Glomerular visceral epithelial cell (primary cell): ENCODE data around the gene CDH13.

ENCODE experiments used
- DNase-seq: peaks from one replicate; pipeline ENCODE4 v3.0.0-alpha.2; 2016; ENCODE audit errors: extremely low spot score

CDH13 gene

DNA sequence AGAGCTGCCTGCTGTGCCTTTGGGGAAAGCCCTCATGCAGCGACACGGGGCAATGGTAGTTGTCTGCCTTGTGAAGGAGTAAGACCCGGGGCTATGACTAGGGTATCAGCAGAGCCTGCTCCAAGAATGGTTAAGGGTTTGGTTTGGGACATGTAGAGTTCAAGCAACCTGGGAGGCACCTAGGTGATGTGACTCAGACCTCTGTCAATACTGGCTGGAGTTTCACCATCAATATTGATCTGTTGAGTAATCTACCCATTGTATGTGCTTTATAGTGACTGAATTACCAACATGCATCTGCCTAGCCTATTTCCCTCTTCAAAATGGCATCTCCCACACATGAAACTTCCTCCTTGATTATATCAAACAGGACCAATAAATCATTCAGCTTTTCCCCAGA is 782.6 kb downstream of the CDH13 start:
- no peak for DNase-seq

DNA sequence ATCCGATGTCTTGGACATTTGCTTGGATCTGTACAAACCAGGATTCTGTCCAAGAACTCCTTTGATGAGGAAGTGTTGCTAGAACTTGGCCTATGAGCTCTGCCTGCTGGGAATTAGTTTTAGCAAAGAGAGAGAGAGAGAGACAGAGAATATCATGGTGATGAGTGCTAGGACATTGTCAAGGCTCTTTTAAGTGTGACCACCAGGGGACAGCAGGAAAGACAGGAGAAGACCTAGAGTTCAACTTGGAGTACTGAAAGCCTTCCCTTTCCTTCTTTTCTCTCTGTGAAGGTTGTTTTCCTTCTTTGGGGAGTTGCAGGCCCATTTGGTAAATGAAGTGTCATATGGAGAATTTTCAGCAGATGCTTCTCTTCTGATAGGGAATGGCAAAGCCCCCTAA is 791.8 kb downstream of the CDH13 start:
- DNase-seq, result no peak

DNA sequence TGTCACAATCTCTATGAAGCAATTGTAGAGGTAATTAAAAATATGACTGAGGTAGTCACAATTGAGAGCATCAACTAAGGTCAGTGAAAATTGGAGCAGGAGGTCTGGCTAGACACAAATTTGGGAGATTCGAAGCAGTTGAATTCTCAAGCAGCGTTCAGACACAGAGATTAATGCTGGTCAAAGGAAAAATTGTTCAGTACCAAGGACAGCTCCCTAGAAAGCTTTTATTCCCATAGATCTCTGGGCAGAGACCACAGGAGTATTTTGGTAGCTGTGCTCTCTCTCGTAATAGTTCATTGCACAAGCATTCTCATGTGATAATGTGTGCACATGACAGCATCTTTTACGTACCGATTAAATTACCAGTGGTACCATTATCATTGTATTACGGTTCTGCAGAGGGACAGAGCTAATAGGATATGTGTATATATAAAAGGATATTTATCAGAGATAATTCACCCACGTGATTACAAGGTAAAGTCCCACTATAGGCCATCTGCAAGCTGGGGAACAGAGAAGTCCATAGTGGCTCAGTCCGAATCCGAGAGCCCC is 793.5 kb downstream of the CDH13 start:
- peak; percentile 25 for DNase-seq

DNA sequence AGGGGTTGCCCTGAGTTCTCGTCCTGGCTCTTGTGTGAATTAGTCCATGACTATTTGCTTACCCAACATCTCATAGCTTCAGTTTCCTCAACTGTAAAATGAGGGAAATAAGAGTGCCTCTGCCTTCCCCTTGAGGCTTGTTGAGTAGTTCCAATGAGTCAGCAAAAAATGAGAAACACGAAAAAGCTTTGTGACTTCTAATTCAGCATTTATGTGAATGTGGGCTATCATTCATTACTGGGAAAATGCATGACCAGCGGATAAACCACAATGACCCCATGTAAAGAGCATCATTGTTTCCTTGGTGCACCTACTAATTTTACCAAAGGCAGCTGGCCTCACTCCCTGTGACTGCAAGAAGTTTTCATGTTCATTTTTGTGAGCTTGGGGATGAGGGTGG is 806.4 kb downstream of the CDH13 start:
- peak; percentile 1 for DNase-seq

DNA sequence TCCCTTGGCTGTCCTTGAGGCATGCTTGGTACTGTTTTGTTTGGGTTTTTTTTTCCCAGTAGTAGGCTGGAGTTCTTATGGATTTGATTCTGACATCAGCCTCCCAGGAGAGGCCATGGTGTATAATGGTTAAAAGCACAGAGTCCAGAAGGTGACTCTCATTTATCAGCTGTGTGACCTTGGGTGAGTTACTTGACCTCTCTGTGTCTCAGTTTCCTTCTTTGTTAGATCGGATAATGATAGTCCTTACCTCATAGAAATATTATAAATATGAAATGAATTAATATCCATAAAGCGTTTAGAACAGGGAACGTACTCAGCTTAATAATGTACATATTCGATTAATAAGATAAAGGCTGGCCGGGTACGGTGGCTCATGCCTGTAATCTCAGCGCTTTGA is 810.3 kb downstream of the CDH13 start:
- DNase-seq, result no peak

DNA sequence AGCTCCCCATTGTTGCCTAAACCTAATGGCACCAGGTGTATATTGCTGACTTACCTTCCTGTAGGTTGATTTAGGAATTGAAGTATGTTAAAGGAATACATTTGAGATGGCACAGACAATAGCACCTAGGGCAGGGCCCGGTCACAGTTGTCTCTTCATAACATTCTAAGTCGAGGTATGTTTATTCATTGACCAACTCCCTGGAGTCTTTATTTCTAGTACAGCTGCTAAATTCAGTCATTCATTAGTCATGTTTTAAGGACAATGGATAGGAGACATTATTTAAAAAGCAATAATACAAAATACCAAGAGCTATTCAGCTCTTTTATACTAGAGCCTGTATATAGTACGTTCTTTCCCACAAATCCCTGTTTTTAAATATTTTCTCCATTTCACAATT is 811.6 kb downstream of the CDH13 start:
- DNase-seq, result no peak

DNA sequence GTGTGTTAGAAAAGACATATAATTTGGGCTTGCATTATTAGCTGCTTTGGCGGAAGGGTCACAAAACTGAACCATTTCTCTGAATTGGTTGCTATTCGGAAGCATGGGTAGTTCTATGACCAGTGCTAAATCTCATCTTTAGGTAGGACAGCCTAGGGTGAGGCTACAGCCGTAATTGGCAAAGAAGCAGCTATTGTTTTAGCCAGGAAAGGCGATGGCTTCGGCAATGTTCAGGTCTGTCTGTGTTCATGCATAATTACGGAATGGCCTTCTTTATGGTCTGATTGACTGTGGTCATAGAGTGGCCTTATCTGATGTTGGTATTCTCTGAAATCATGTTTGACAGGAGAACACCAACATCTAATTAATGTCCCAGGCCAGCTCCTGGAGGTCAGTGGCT is 812.6 kb downstream of the CDH13 start:
- no peak for DNase-seq

DNA sequence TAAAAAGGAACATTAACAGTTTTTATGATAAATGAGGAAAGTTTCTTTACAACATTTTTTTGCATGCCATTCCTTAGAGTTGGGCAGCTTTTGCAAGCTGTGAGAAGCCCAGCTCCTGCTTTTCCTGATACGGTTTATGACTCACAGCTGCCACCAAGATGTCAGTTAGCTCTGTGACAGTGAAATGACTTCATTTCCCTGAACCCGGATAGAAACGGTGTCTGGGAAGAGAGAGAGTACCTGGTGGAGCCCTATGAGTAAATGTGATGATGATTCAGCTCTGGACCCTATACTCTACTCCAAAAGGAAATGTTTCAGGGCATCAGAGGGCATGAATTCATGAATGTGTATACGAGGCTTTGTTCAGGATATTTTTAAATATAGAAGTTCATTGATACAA is 814.7 kb downstream of the CDH13 start:
- peak; percentile 22 for DNase-seq

DNA sequence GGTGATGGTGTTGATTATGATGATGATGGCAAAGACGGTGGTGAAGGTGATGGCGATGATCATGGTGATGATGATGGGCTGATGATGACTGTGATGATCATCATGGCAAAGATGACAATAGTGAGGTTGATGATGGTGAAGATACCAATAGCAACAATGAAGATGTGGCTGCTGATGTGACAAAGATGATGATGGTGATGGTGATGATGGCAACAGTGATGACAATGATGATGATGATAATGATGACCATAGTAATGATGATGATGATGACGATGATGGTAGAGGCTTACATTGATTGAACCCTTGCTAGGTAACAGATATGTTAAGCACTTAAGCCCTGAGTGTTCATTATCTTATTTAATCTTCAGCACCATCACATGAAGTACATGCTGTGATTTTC is 817.2 kb downstream of the CDH13 start:
- DNase-seq, result no peak

DNA sequence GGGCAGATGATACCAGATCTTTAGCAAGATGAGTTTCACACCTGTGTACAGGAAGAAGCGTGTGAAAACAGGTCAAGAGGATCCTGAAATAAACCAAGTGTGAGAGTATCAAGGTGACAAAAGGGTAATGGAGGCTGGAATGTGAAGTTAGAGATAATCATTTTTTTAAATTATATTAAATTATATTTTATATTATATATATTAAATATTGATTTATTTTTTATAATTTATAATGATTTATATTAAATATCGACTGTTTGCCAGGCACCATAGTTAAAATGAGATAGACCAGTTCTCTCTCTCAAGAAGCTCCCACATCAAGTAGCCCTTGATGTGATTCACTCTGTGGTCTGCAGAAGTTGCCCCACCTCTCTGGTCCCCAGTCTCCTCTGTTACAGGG is 820.8 kb downstream of the CDH13 start:
- DNase-seq, result no peak

DNA sequence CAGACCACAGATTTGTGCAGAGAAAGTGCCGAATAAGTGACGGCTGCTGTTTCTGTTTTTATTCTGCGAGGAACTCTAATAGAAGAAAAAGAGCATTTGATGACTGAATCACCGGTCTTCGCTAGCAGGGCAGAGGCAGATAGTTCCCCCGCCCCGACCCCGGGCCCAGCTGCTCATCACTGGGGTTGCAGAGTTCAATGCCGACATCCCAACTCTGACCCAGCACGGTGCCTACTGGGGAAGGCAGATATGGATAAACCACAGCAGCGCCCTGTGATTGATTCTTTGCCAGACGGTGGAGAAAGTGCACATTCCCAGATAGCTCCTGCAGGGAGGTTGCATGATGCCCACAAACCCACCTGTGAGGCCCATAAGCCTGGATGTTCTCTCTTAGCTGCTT is 823.1 kb downstream of the CDH13 start:
- no peak for DNase-seq

DNA sequence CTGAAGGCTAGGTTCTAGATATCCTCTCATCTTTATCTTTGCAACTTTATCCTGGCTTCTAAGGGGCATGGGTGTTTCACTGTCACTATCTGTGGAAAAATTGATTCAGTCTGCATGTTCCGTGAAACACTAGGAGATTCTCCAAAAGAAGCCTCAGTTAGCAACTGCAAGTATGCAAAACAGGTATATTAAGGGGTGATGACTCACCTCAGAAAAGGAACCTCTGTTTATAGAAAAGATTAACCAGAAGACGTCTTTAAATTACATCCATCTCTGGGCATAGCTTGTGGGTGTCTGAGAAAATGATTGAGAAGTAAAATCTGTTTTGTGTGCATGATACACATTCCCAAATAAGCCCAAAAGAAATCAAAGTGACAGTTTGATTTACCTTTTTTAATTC is 827.2 kb downstream of the CDH13 start:
- DNase-seq, result no peak

DNA sequence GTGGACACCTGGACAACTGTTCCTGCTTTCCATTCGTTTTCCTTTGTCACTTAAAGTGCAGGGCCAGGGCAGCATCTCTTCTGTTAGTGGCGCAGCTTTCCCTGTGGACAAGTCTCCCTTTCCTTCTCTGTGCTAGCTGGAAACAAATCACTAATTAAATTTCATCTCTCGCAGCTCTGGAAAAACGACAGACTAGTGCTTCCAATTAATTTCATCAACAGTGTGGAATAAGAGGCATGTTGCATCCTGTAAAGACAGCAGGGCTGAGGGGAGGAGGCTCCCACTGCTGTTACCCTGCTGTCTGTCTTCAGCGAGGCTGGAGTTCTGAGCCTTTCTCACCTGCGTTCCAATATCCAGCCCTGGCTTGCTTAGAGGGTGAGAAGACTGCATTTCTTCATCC is 828.9 kb downstream of the CDH13 start:
- no peak for DNase-seq

DNA sequence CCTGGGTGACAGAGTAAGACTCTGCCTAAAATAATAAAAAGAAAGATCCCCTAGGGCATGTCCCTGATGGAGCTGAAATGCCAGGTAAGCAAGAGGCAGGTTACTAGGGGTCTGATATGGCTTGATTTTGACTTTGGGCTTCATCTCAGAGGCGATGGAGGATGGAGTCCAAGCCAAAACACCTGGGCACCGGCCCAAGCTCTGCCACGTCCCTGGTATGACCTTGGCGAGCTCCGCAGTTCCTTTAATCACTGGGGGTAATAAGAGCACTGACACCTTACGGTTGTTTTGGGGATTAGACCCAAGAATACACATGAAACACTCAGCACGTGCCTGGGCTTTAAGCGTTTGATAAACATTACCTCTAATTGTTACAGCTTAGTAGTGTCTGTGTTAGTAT is 830.2 kb downstream of the CDH13 start:
- DNase-seq, result no peak

DNA sequence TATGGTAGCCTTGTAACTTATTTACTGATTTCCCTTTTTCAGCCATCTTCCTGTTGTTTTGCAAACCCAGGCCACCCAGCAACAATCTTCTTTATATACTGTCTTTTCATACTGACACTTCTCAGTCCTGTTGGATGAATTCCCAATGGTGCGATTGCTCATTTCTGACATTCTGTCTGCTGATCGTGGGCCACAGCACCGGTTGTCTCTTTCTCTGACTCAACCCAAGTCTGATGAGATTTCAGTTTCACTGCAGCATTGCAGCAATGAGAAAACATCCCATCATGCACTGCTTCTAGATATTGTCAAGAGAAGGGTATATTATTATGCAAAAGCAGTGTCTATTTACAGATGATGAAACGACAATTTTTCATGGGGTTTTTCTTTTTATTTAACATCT is 831.8 kb downstream of the CDH13 start:
- peak; percentile 63 for DNase-seq

DNA sequence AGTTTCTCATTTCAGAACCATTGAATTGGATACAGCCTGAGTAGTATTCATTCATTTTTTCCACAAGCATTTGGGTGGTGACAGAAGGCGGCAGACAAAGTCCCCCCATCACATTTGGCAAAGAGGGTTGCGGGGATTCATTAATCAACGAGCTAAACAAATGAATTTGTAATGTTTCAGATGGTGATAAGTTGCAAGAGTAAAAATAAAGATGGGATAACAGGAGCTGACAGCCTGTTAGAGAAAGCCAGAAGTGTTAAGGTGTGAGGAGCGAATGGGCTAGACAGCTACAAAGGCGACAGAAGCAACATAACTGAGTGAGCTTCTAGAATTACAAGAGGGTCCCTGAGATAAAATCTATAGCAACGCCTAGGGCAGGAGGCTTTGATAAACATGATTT is 838.2 kb downstream of the CDH13 start:
- no peak for DNase-seq

DNA sequence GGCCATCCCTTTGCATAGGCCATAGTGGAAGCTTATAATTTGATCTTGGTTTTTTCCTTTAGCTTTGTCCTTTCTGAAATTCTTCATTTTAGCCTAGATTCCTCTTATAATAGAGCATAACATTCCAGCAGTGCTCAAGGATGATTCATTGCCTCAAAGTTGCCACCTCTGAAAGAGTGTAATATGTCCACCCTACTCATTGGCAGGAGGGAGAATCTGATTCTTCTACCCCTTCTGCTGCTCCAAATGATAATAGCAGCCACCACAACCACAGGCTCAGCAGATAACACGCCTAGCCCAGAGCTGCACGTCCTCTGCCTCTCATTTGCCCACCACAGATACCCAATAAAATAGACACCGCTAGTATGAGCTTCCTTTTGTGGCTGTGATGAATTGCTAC is 843.6 kb downstream of the CDH13 start:
- peak; percentile 49 for DNase-seq

DNA sequence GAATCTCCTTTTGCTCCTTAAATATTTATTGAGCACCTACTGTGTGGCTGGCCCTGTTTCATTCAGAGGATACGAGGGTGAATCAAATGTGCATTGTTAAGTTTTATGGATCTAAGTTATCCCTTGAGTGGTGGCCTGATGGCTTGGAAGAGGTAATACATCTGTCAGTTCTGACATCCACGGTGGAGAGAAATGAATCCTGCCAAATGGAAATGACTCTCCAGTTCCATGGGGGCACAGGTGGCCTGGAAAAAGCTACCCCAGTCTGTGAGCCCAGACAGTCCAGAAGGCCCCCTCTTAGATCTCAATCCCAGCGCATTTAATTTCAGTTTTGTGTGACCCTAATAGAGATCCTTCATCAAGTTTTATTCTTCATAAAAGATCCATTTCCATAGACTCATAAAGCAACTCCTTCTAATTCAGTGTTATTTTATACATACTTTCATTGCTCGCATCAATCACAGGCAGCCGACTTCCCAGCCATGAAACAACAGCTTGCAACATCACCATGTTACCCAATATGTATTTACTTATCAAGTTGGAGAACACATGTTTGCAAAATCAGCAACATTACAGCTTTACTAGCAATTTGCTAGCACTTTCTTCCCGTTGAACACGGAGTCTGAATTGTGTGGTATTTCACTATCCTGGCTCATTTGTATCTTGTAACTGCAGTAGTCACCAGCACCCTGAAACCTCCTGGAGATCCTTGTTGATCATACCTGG is 846.2 kb downstream of the CDH13 start:
- DNase-seq, result no peak

DNA sequence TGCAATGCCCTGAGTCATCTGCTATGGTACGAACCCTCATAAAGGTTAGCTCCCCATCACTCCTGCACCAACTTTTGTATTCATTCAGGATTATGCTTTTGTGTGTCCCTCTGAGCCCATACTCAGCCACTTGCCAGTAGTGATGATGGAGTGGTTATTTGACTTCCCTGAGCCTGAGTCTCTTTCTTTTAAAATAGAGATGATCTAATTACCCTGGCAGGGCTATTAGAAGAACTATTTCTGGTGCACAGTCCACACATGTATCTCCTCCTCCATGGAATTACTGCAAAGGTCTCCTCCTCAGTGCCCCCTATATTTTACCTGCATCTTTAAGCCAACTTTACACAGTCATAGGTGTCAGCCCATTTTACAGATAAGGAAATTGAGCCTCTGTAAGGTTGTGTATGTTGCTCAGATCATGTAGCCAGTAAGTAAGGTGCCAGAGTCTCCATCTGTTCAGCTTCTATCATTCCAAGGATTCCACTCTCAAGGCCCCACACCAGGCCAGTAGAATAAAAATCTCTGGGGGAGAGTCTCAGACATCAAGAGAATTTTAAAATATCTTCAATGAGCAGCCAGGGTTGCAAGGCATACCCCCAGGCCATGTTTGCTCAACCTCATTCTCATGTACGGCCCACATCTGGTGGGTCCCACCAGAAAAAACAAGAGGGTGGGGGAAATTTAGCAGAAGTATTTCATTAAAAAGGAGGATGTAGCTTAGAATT is 847.3 kb downstream of the CDH13 start:
- no peak for DNase-seq

DNA sequence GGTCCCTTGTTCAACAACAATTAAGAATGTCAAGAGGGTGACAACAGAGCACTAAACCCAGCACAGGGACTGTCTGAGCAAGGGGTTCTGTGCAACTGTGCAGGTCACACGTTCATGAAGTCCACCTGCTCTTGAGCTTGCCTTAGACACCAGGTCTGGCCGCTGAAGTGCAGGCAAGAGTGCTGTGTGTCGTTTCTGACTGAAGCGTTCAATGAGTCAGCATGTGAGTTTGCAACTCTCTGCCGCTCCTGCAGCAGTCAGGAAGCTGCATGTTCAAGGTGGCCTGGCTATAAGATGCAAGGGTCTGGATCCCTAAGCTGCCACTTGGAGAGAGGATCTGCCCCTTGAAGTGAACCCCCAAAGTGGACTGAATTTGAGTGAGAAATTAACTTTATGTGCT is 848.3 kb downstream of the CDH13 start:
- no peak for DNase-seq

DNA sequence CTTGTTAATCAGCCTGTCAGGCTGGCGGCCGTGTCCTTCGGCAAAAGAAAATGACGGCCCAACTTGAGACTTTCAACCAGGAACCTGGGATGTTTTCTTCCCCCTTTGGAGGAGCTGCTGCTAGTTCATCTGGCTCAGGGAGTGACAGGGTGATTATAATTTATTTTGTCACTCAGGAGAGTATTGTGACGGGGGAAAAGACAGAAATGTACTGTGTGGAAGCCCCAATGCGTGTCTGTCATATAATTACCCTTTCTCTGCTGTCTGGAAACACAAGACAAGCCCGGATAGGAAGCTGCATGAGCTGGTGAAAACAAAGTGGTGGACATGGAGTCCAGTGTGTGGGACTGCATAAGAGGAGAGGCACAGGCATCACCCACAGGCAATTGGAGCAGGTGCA is 854.8 kb downstream of the CDH13 start:
- DNase-seq, result no peak

DNA sequence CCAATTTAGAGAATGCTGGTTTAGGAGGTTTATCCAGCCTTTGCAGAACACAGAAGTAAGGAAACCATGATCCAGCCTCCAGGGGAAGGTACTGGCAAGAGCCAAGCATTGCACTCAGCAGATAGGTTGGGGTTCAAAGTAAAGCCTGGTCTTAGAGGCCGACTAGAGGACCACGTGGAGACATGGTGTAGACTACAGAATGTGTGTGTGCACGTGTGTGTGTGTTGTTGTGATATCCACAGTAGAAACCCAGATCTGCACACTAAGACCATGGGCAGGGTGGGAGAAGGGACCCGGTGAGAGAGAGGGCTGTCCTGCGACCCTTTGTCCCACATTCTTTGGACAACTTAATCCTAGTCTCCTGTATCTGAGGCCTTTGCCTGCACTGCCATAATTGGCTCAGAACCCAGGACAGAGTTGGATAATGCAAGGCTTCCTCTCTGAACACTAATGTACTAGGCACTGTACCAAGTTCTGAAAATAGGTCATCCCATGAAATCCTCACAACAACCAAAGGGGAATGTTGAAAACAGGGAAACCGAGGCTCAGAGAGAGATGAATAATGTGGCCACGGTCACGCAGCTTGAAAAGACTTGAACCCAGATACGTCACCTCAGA is 855.9 kb downstream of the CDH13 start:
- DNase-seq, result no peak

DNA sequence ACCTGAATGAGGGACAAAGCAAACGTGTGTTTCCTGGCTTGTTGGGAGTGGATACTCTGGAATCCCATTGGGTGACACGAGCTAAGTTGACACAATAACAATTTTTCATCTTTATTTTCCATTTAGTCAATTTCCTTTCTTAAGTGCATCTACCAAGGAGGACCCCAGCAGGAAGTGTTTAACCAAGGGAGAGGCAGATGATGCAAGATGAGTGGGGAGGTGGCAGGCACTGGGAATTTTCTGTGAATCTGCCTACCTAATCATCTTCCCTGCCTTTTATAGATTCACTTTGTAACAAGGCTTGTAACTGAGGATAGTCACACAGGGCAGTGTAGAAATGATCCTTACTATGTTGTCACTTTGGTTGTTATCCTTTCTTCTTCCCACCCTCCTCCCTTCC is 863.3 kb downstream of the CDH13 start:
- DNase-seq, result no peak
